ENCODE data around the gene MS4A6E.

DNA sequence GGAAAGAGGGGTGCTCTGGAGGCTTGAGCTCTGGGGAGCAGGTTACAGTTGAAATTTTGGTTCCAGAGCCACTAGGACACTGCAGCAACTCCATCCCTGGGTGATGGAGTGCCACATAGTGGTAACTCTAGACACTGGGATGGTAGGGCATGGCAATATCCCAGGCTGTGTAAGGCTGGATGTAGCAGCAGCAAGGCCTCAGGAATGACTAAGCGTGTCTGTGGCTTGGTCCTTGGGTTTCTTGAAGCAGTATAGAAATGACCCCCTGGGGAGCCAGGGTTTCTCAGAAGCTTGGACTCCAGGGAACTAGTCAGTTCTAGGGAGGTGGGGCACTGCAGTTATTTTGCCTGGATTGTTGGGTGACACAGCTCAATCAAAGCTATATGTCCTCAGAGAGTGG lies 38.5 kb upstream of the MS4A6E start:
- TF ChIP-seq, protein P1, sequence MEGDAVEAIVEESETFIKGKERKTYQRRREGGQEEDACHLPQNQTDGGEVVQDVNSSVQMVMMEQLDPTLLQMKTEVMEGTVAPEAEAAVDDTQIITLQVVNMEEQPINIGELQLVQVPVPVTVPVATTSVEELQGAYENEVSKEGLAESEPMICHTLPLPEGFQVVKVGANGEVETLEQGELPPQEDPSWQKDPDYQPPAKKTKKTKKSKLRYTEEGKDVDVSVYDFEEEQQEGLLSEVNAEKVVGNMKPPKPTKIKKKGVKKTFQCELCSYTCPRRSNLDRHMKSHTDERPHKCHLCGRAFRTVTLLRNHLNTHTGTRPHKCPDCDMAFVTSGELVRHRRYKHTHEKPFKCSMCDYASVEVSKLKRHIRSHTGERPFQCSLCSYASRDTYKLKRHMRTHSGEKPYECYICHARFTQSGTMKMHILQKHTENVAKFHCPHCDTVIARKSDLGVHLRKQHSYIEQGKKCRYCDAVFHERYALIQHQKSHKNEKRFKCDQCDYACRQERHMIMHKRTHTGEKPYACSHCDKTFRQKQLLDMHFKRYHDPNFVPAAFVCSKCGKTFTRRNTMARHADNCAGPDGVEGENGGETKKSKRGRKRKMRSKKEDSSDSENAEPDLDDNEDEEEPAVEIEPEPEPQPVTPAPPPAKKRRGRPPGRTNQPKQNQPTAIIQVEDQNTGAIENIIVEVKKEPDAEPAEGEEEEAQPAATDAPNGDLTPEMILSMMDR (IDR thresholded peaks at IDR 0.05) = no peak
- TF ChIP-seq EZH2 (IDR thresholded peaks at IDR 0.05; ENCODE audit: borderline replicate concordance, insufficient read depth, low read depth, low read length, poor library complexity, severe bottlenecking) = no peak

Data from B cell (primary cell).